Heart left ventricle (tissue), 16 donors: ENCODE data around the gene NBL1. TPM values are rescaled to one million over a fixed set of nuclear protein-coding genes. Genes with fewer than 3 reads are reported as not detected.
A peak's percentile ranks its signal among the peaks of the same experiment; 100 is the strongest.

Source experiments
- ATAC-seq, 4 donors: fragments of 200-7000 bp; cut with Tn5 transposase; one replicate each; pipeline ENCODE4 v1.9.1; 2020 to 2022; ENCODE audit warnings: moderate library complexity in 4 of 4, mild to moderate bottlenecking in 3 of 4, moderate number of reproducible peaks in 1 of 4
- DNase-seq, 5 donors: peaks; one replicate each; pipeline ENCODE4 v3.0.0-alpha.2; 2020
- H3K27ac ChIP-seq, 12 donors: fragments of 200-600 bp; sonication (generic) in 4 of 12; one replicate each; pipeline versions ENCODE4 v1.5.0 to v1.8.0; 2016 to 2022; ENCODE audit warnings: mild to moderate bottlenecking in 2 of 12
- H3K27me3 ChIP-seq, 9 donors: fragments of 200-600 bp; sonication (generic) in 2 of 9; one replicate each; pipeline versions ENCODE4 v1.5.1 to v1.8.0; 2016 to 2022; ENCODE audit warnings: mild to moderate bottlenecking in 3 of 9
- H3K36me3 ChIP-seq, 9 donors: fragments of 200-600 bp; sonication (generic) in 2 of 9; one replicate each; pipeline versions ENCODE4 v1.5.0 to v1.8.0; 2018 to 2022; ENCODE audit warnings: mild to moderate bottlenecking in 2 of 9
- H3K4me1 ChIP-seq, 12 donors: fragments of 200-600 bp; sonication (generic) in 4 of 12; one replicate each; pipeline versions ENCODE4 v1.5.0 to v1.8.0; 2016 to 2022; ENCODE audit warnings: mild to moderate bottlenecking in 3 of 12
- H3K4me3 ChIP-seq, 12 donors: fragments of 200-600 bp; sonication (generic) in 4 of 12; one replicate each; pipeline versions ENCODE4 v1.5.0 to v1.8.0; 2017 to 2022; ENCODE audit warnings: mild to moderate bottlenecking in 9 of 12, moderate library complexity in 4 of 12
- H3K9me3 ChIP-seq, 12 donors: fragments of 200-600 bp; sonication (generic) in 4 of 12; one replicate each; pipeline versions ENCODE4 v1.5.0 to v1.8.0; 2016 to 2022; ENCODE audit warnings: mild to moderate bottlenecking in 1 of 12
- POLR2A ChIP-seq, 2 donors: fragments of 450-650 bp; IDR thresholded peaks; one replicate each; pipeline ENCODE4 v1.6.1; 2017; ENCODE audit warnings: antibody characterized with exemption in 2 of 2, mild to moderate bottlenecking in 2 of 2, moderate library complexity in 2 of 2
- WGBS, 4 donors: extraction: QIAGEN DNeasy Blood & Tissue Kit in 2 of 4; methylation state at CpG; one replicate each; pipeline versions ENCODE4 v1.1.5 to v1.1.7; 2013 to 2018; 5-methylcytosine and 5-hydroxymethylcytosine counted together
- intact Hi-C, 10 donors: fragments of 100-400 bp; cut with DNase I; formaldehyde crosslinking; loops; one replicate each; pipeline versions ENCODE4 v1.11.1 to v1.14.2; 2022
- polyA plus RNA-seq, 2 donors: library from polyadenylated mRNA; stranded (reverse); fragments of 200-250 nt; gene quantifications; one replicate each; pipeline ENCODE4 v1.2.3, GENCODE V29; 2013
- total RNA-seq, 9 donors: library from RNA; depleted of rRNA in 2 of 9; stranded (reverse); fragments of >200 nt in 2 of 9; fragmentation: NEBNext Ultra II Directional in 3 of 9; extraction: Animal tissue kit (Norgen Biotek cat#: 25700) in 3 of 9; gene quantifications; one replicate each; pipeline versions ENCODE4 v1.1.0 to v1.2.4, GENCODE V29; 2016 to 2023
- TF ChIP-seq, protein P1 (sequence below), 12 donors: fragments of 200-600 bp; sonication (generic) in 4 of 12; IDR thresholded peaks; one replicate each; pipeline versions ENCODE4 v1.5.0 to v1.8.0; 2018 to 2022; ENCODE audit warnings: antibody characterized with exemption in 12 of 12, mild to moderate bottlenecking in 5 of 12
- donor health status: ischemic (EF 13 %, LVEDD 7.1; RV severe dilation, severe dysfunction).
- donor health status: healthy with polysubstance abuse.
- donor health status: DM: no; HTN: yes; CAD: no.
- donor health status: DM: no; HTN: no; CAD: no.
- donor health status: ischemic (EF 25% LVEDD 6.9; RV normal size, moderate dysfunction).
- donor health status: ischemic (EF 25% LVEDD 5.7; RV mildly dilated, moderate dysfunction).
- donor health status: healthy.
- donor health status: DM: yes; HTN: yes; CAD: no.
- donor health status: ischemic (EF 35%, LVEDD 5.7; RV mildly dilated, moderate dysfunction).
- donor health status: nonischemic (EF 11% LVEDD 7.7; RV severe dilation, severe dysfunction).
- donor health status: DM: yes; HTN: yes; CAD: no.
- donor health status: PGD.
- donor health status: ischemic (EF 29% LVEDD 5.4; RV normal size, mild dysfunction).
- donor health status: nonischemic (EF 23%, LVEDD 6.1; RV moderate dilation, normal function).

NBL1 gene
- total and polyA plus RNA-seq, 11 donors = 19.3 to 61.4 (median 33.1) TPM

DNA sequence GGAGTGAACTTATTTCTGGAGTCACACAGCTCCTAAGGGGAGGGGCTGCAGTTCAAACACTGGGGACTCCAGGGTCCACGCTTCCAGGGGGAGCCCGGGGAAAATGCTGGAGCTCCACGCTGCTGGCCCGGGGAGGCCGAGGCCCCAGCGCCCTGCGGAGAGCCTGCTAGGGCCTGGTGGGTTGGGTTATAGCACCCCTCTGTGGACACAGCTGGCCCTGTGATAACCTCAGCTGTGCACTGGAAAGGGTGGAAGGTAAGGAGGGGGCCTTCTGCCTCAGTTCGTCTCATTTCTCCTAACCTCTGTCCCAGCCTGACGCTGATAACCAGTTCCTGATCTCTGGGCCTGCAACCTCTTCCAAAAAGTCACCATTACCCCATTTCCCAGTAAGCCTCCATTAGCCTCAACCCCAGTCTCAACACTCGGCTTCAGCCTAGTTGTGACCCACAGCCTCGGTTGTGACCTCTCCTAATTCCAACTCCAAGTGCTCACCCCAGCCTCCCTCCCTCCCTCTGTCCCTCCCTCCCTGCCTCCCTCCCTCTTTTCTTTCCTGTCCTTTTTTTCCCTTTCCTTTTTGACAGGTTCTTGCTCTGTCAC lies 7.1 kb downstream of the NBL1 start:
- TF ChIP-seq, protein P1, sequence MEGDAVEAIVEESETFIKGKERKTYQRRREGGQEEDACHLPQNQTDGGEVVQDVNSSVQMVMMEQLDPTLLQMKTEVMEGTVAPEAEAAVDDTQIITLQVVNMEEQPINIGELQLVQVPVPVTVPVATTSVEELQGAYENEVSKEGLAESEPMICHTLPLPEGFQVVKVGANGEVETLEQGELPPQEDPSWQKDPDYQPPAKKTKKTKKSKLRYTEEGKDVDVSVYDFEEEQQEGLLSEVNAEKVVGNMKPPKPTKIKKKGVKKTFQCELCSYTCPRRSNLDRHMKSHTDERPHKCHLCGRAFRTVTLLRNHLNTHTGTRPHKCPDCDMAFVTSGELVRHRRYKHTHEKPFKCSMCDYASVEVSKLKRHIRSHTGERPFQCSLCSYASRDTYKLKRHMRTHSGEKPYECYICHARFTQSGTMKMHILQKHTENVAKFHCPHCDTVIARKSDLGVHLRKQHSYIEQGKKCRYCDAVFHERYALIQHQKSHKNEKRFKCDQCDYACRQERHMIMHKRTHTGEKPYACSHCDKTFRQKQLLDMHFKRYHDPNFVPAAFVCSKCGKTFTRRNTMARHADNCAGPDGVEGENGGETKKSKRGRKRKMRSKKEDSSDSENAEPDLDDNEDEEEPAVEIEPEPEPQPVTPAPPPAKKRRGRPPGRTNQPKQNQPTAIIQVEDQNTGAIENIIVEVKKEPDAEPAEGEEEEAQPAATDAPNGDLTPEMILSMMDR (IDR thresholded peaks at IDR 0.05) = peak; percentile 60 to 82 (median 76)
- no peak for TF ChIP-seq POLR2A (IDR thresholded peaks at IDR 0.05)
- Histone ChIP-seq H3K4me3 (peak overlapping the region in 5 of 12 donors; percentile 0 to 33 (median 15)), H3K4me1 (peaks cover 12 to 77% (median 54%) of the 10 kb centered on the region in 12 donors), H3K27me3 (peaks cover 0 to 5% (median 0%) of the 10 kb centered on the region in 9 donors), H3K9me3 (no peaks in the 10 kb centered on the region), H3K27ac (peak overlapping the region; percentile 4 to 95 (median 78)), H3K36me3 (peaks cover 0 to 15% (median 8%) of the 10 kb centered on the region in 9 donors)
- intact Hi-C loops = loop anchor here in 9 of 10 donors (2.0 to 10.0 kb wide), 10 partner anchors 164 to 436 kb away; partner anchors contain the start of genes EMC1 (in 6 of the 9), MRTO4 (in 6 of the 9), CAPZB (in 2 of the 9) and UBR4 (in 1 of the 9)
- peak; percentile 75 to 87 (median 82) for ATAC-seq
- peak in 4 of 5 donors; percentile 64 to 70 (median 66) for DNase-seq
- WGBS, 4 donors = 15 to 21% (median 16%) methylated on average over 9 to 11 of the region's 11 CpGs

DNA sequence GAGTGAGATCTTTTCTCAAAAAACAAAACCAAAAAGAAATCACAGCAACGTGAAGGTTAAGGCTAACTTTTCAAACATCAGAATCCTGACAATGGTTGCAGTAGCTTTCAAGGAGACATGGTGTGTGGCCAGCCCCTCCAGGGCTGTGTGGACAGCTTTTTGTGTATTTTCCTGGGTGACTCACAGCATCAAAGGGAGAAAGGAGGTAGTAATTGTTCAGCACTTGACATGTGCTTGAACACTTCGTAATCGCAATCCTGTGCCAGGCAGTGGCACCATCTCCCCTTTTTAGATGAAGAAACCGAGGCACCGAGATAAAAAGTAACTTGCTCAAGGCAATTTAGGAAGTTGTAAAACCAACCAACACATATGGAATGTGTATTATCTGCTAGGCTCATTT lies 10.3 kb downstream of the NBL1 start:
- Histone ChIP-seq H3K36me3 (peaks cover 0 to 34% (median 12%) of the 10 kb centered on the region in 9 donors), H3K27me3 (no peaks in the 10 kb centered on the region), H3K27ac (no peak overlapping the region), H3K9me3 (no peaks in the 10 kb centered on the region), H3K4me1 (peaks cover 6 to 49% (median 35%) of the 10 kb centered on the region in 12 donors), H3K4me3 (no peak overlapping the region)
- intact Hi-C loops = loop anchor here in 9 of 10 donors (2.0 to 10.0 kb wide), 9 partner anchors 167 to 440 kb away; partner anchors contain the start of genes EMC1 (in 6 of the 9), MRTO4 (in 6 of the 9), CAPZB (in 2 of the 9) and UBR4 (in 1 of the 9)
- DNase-seq (no peak), ATAC-seq (no peak)
- WGBS, 4 donors = 81 to 89% (median 87%) methylated on average over 5 of the region's 5 CpGs
- TF ChIP-seq POLR2A (IDR thresholded peaks at IDR 0.05) = no peak
- TF ChIP-seq, protein P1 (IDR thresholded peaks at IDR 0.05) = no peak

DNA sequence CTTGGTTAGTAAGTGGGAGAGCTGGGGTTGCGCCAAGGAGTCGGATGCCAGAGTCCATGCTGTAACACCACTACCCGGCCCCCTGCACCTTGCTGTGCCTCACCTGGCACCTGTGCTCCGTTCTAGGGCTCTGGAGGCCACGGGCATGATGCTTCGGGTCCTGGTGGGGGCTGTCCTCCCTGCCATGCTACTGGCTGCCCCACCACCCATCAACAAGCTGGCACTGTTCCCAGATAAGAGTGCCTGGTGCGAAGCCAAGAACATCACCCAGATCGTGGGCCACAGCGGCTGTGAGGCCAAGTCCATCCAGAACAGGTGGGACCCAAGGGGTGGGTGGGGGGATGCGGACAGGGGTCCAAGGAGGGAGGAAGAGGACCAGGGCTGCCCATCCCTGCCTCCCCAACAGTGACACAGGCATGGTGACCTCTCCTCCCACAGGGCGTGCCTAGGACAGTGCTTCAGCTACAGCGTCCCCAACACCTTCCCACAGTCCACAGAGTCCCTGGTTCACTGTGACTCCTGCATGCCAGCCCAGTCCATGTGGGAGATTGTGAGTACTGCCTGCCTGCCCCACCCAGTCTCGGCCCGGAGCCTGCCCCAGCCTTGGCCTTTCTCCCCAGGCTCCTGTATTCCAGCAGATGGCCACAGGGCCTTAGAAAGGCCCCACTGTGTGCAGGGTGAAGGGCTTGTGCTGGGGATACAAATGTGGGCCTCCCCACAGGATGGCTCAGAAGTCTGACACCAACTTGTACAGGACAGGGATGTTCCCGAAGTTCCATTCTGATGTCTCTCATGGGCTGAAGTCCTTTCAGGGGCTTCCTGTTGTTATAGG lies 11.0 kb downstream of the NBL1 start:
- 68 to 84% (median 73%) methylated on average over 5 to 15 of the region's 15 CpGs for WGBS, 4 donors
- ATAC-seq (no peak), DNase-seq (peak in 1 of 5 donors; percentile 60)
- Histone ChIP-seq H3K4me1 (peaks cover 3 to 45% (median 30%) of the 10 kb centered on the region in 12 donors), H3K27ac (no peak overlapping the region), H3K9me3 (no peaks in the 10 kb centered on the region), H3K4me3 (no peak overlapping the region), H3K36me3 (peaks cover 0 to 34% (median 12%) of the 10 kb centered on the region in 9 donors), H3K27me3 (no peaks in the 10 kb centered on the region)
- intact Hi-C loops = loop anchor here (2.0 to 10.0 kb wide), 9 partner anchors 168 to 440 kb away; partner anchors contain the start of genes EMC1 (in 7 of the 10), MRTO4 (in 7 of the 10), CAPZB (in 2 of the 10) and UBR4 (in 1 of the 10)
- no peak for TF ChIP-seq POLR2A (IDR thresholded peaks at IDR 0.05)
- TF ChIP-seq, protein P1 (IDR thresholded peaks at IDR 0.05) = no peak
